KMS-11 (cell line): ENCODE results near the gene INHA.

ENCODE experiments used
- H2AFZ ChIP-seq: fragments of 200-600 bp; sonication (generic); 2 replicates; pipeline ENCODE4 v1.6.1; 2016; ENCODE audit warnings: antibody characterized with exemption, mixed run types, low read depth
- H3K27ac ChIP-seq: fragments of 200-600 bp; sonication (generic); 2 replicates; pipeline ENCODE4 v1.6.1; 2016; ENCODE audit warnings: mild to moderate bottlenecking, mixed run types
- H3K27me3 ChIP-seq: fragments of 200-600 bp; sonication (generic); 2 replicates; pipeline ENCODE4 v1.6.1; 2017; ENCODE audit warnings: mild to moderate bottlenecking, low read depth, mixed run types, moderate library complexity; ENCODE audit not compliant: insufficient read depth
- H3K36me3 ChIP-seq: fragments of 200-600 bp; sonication (generic); 2 replicates; pipeline ENCODE4 v1.6.1; 2017; ENCODE audit warnings: mild to moderate bottlenecking, mixed run types; ENCODE audit not compliant: insufficient read depth
- H3K4me1 ChIP-seq: fragments of 200-600 bp; sonication (generic); 2 replicates; pipeline ENCODE4 v1.6.1; 2016; ENCODE audit warnings: mild to moderate bottlenecking, low read depth, mixed run types; ENCODE audit not compliant: poor library complexity, severe bottlenecking
- H3K4me2 ChIP-seq: fragments of 200-600 bp; sonication (generic); 2 replicates; pipeline ENCODE4 v1.7.0; 2016; ENCODE audit warnings: mild to moderate bottlenecking, mixed run types
- H3K4me3 ChIP-seq: fragments of 200-600 bp; sonication (generic); IDR thresholded peaks from 2 replicates; pipeline ENCODE4 v1.6.1; 2017; ENCODE audit warnings: low read depth, low read length, mixed read lengths; ENCODE audit not compliant: insufficient read depth
- H3K79me2 ChIP-seq: fragments of 200-600 bp; sonication (generic); 2 replicates; pipeline ENCODE4 v1.6.1; 2016; ENCODE audit warnings: low read depth, mixed run types; ENCODE audit not compliant: insufficient read depth
- H3K9ac ChIP-seq: fragments of 200-600 bp; sonication (generic); 2 replicates; pipeline ENCODE4 v1.6.1; 2016; ENCODE audit warnings: mild to moderate bottlenecking, mixed run types
- H4K20me1 ChIP-seq: fragments of 200-600 bp; sonication (generic); 2 replicates; pipeline ENCODE4 v1.6.1; 2016; ENCODE audit warnings: mild to moderate bottlenecking, mixed run types; ENCODE audit not compliant: insufficient read depth
- CTCF ChIP-seq: fragments of 200-600 bp; sonication (generic); conservative IDR thresholded peaks from 2 replicates; pipeline ENCODE4 v1.6.1; 2017; ENCODE audit warnings: low read depth, mild to moderate bottlenecking, antibody characterized with exemption, low read length, moderate library complexity, mixed read lengths

INHA gene

GRCh38 chr2:219612577-219613286 lies 40.6 kb downstream of the INHA start:
- H4K20me1 ChIP-seq: no peaks in the 10 kb centered on the region
- no peak overlapping the region for H3K4me2 ChIP-seq
- no peak overlapping the region for H3K9ac ChIP-seq
- no peaks in the 10 kb centered on the region for H3K4me1 ChIP-seq
- TF ChIP-seq CTCF: no peak
- no peaks in the 10 kb centered on the region for H3K79me2 ChIP-seq
- no peak overlapping the region for H3K4me3 ChIP-seq
- no peaks in the 10 kb centered on the region for H3K36me3 ChIP-seq
- H3K27me3 ChIP-seq: no peaks in the 10 kb centered on the region
- no peak overlapping the region for H3K27ac ChIP-seq
- no peak overlapping the region for H2AFZ ChIP-seq

DNA sequence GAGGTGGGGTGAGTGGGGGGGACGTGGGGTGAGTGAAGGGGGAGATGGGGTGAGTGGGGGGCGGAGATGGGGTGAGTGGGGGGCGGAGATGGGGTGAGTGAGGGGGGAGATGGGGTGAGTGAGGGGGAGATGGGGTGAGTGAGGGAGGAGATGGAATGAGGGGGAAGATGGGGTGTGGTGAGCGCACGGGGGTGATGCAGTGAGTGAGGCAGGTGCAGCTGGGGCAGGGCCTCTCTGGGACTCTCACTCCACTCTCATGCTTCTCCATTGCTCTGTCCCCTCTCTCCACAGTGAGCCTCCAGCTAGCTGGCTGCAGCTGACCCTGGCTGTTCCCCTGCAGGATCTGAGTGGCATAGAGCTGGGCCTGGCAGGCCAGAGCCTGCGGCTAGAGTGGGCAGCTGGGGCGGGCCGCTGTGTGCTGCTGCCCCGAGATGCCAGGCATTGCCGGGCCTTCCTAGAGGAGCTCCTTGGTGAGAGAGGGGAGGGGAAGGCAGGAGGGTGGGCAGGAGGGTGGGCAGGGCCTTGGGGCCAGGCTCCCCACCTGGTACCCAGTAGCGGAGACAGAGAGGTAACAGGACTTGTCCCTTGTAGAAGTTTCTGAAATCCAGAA lies 41.5 kb downstream of the INHA start:
- Histone ChIP-seq H3K9ac (no peak overlapping the region), H2AFZ (no peak overlapping the region), H3K27ac (no peak overlapping the region), H3K4me2 (no peak overlapping the region), H3K79me2 (no peaks in the 10 kb centered on the region), H3K4me3 (no peak overlapping the region), H4K20me1 (no peaks in the 10 kb centered on the region), H3K36me3 (no peaks in the 10 kb centered on the region), H3K27me3 (no peaks in the 10 kb centered on the region), H3K4me1 (no peaks in the 10 kb centered on the region)
- no peak for TF ChIP-seq CTCF

- no peaks in the 10 kb centered on the region for H3K27me3 ChIP-seq
- no peak overlapping the region for H3K4me2 ChIP-seq
- H3K36me3 ChIP-seq: no peaks in the 10 kb centered on the region
Observed at GRCh38 chr2:219614076-219614860, 42.2 kb downstream of the INHA start.

GRCh38 chr2:219615036-219615435 lies 42.9 kb downstream of the INHA start:
- no peaks in the 10 kb centered on the region for H3K79me2 ChIP-seq
- no peaks in the 10 kb centered on the region for H3K4me1 ChIP-seq
- H3K27me3 ChIP-seq: no peaks in the 10 kb centered on the region
- H3K4me2 ChIP-seq: no peak overlapping the region
- no peak overlapping the region for H3K4me3 ChIP-seq
- no peaks in the 10 kb centered on the region for H3K36me3 ChIP-seq
- no peak for TF ChIP-seq CTCF
- H2AFZ ChIP-seq: no peak overlapping the region
- H3K27ac ChIP-seq: no peak overlapping the region
- H4K20me1 ChIP-seq: no peaks in the 10 kb centered on the region
- H3K9ac ChIP-seq: no peak overlapping the region

More at GRCh38 chr2:219614076-219614860, 42.2 kb downstream of the INHA start:
- Histone ChIP-seq H3K4me1 (no peaks in the 10 kb centered on the region), H3K27ac (no peak overlapping the region), H3K4me3 (no peak overlapping the region), H2AFZ (no peak overlapping the region), H3K79me2 (no peaks in the 10 kb centered on the region), H3K9ac (no peak overlapping the region), H4K20me1 (no peaks in the 10 kb centered on the region)
- no peak for TF ChIP-seq CTCF
